ENCODE measurements around the gene ZNF90.
"Not testable (repeated sequence)": the region's sequence is repeated elsewhere in the genome, so short reads cannot be mapped to it uniquely, and the experiment has no call there.

ZNF90 gene

DNA sequence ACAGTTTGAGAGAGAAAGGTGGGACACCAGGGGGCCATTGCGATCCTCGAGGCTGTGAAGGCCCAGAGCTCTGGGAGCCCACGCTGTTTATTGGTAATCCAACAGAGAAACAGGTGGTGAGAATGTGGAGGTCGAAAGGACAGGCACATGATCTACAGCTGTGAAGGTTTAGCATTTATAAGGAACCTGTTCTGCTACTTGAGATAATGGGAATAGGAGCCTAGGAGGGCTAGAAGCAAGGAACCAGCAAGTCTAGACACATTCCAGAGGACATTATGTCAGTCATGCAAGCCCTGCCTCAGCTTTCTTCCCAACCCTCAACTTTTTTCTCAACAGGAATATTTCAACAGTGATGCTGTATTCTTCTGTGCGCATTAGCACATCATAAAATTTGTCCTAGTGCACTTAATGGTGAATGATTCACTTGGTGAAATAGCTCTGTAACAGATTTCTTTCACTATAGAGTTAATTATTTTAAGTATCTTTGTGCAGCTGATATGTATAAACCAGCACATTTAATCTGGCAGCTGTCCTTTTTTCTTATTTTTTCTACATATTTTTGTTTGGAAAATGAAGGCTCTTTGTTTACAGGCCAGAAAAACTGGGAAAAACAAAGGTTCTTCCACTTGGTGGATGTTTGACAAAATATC lies 25.4 kb downstream of the ZNF90 start:
- peaks cover 8% of the 10 kb centered on the region for H3K79me2 ChIP-seq (ENCODE audit: control insufficient read depth, insufficient read depth, low read length, unreplicated experiment)
- no peaks in the 10 kb centered on the region for H3K4me1 ChIP-seq (ENCODE audit: control insufficient read depth, insufficient read depth, low read length, unreplicated experiment)
- peaks cover 16% of the 10 kb centered on the region for H3K36me3 ChIP-seq (ENCODE audit: insufficient read depth, low read length)
- H3K27me3 ChIP-seq (ENCODE audit: insufficient read depth, low read length): no peaks in the 10 kb centered on the region
- no peak overlapping the region for H2AFZ ChIP-seq (ENCODE audit: low read length, unreplicated experiment)
- no peak overlapping the region for H3K4me3 ChIP-seq (ENCODE audit: low read depth, low read length)
- H3K27ac ChIP-seq (ENCODE audit: low read depth, low read length): no peak overlapping the region

DNA sequence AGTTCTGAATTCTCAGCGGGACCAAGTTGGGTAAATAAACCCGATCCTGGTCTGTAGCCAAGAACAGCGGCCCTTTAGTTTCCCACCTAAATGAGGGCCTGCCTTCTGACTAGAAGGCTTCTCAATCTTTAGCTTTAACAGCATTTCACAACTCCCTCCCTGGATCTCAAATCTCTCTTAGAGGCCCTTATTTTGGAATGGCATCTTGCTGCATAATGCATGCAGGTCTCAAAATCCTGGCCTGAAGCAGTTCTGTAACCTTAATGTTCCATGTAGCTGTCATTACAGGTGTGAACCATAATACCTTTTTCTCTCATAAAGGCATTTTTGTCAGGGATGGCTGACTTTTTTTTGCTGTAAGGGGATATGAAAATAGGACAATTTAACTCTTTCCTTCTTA lies 29.5 kb downstream of the ZNF90 start:
- H3K4me3 ChIP-seq (ENCODE audit: low read depth, low read length): no peak overlapping the region
- H3K27me3 ChIP-seq (ENCODE audit: insufficient read depth, low read length): no peaks in the 10 kb centered on the region
- H3K79me2 ChIP-seq (ENCODE audit: control insufficient read depth, insufficient read depth, low read length, unreplicated experiment): peaks cover under 1% of the 10 kb centered on the region
- no peak overlapping the region for H2AFZ ChIP-seq (ENCODE audit: low read length, unreplicated experiment)
- no peaks in the 10 kb centered on the region for H3K4me1 ChIP-seq (ENCODE audit: control insufficient read depth, insufficient read depth, low read length, unreplicated experiment)
- H3K27ac ChIP-seq (ENCODE audit: low read depth, low read length): no peak overlapping the region
- H3K36me3 ChIP-seq (ENCODE audit: insufficient read depth, low read length): peaks cover 16% of the 10 kb centered on the region

DNA sequence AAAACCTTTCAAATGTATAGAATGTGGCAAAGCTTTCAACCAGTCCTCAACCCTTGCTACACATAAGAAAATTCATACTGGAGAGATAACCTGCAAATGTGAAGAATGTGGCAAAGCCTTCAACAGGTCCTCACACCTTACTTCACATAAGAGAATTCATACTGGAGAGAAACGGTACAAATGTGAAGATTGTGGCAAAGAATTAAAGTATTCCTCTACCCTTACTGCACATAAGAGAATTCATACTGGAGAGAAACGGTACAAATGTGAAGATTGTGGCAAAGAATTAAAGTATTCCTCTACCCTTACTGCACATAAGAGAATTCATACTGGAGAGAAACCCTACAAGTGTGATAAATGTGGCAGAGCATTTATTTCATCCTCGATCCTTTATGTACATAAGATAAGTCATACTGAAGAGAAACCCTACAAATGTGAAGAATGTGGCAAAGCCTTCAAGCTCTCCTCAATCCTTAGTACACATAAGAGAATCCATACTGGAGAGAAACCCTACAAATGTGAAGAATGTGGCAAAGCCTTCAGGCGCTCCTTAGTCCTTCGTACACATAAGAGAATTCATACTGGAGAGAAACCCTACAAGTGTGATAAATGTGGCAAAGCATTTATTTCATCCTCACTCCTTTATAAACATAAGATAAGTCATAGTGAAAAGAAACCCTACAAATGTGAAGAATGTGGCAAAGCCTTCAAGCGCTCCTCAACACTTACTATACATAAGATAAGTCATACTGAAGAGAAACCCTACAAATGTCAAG lies 40.5 kb downstream of the ZNF90 start:
- peaks cover 47% of the 10 kb centered on the region for H3K36me3 ChIP-seq (ENCODE audit: insufficient read depth, low read length)
- not testable (repeated sequence) for H3K27me3 ChIP-seq (ENCODE audit: insufficient read depth, low read length); H3K4me3 ChIP-seq (ENCODE audit: low read depth, low read length); H3K79me2 ChIP-seq (ENCODE audit: control insufficient read depth, insufficient read depth, low read length, unreplicated experiment); H3K27ac ChIP-seq (ENCODE audit: low read depth, low read length); H3K4me1 ChIP-seq (ENCODE audit: control insufficient read depth, insufficient read depth, low read length, unreplicated experiment); H2AFZ ChIP-seq (ENCODE audit: low read length, unreplicated experiment)

DNA sequence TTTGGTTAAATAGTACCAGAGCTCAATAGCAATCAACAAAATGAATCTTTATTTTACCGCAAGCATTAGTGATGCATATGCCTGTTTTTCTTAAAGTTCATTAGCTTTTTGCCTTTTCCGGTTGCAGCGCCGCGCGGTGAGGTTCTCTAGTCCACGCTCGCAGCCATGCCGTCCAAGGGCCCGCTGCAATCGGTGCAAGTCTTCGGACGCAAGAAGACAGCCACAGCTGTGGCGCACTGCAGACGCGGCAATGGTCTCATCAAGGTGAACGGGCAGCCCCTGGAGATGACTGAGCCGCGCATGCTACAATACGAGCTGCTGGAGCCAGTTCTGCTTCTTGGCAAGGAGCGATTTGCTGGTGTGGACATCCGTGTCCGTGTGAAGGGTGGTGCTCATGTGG lies 47.1 kb downstream of the ZNF90 start:
- H3K36me3 ChIP-seq (ENCODE audit: insufficient read depth, low read length): peaks cover 25% of the 10 kb centered on the region
- H3K27ac ChIP-seq (ENCODE audit: low read depth, low read length): no peak overlapping the region
- H3K4me1 ChIP-seq (ENCODE audit: control insufficient read depth, insufficient read depth, low read length, unreplicated experiment): no peaks in the 10 kb centered on the region
- no peaks in the 10 kb centered on the region for H3K27me3 ChIP-seq (ENCODE audit: insufficient read depth, low read length)
- H3K79me2 ChIP-seq (ENCODE audit: control insufficient read depth, insufficient read depth, low read length, unreplicated experiment): no peaks in the 10 kb centered on the region
- H2AFZ ChIP-seq (ENCODE audit: low read length, unreplicated experiment): no peak overlapping the region
- no peak overlapping the region for H3K4me3 ChIP-seq (ENCODE audit: low read depth, low read length)

GRCh38 chr19:20132933-20133332 lies 55.1 kb downstream of the ZNF90 start:
- not testable (repeated sequence) for H3K4me1 ChIP-seq (ENCODE audit: control insufficient read depth, insufficient read depth, low read length, unreplicated experiment); H2AFZ ChIP-seq (ENCODE audit: low read length, unreplicated experiment); H3K4me3 ChIP-seq (ENCODE audit: low read depth, low read length); H3K79me2 ChIP-seq (ENCODE audit: control insufficient read depth, insufficient read depth, low read length, unreplicated experiment); H3K27ac ChIP-seq (ENCODE audit: low read depth, low read length); H3K36me3 ChIP-seq (ENCODE audit: insufficient read depth, low read length); H3K27me3 ChIP-seq (ENCODE audit: insufficient read depth, low read length)

DNA sequence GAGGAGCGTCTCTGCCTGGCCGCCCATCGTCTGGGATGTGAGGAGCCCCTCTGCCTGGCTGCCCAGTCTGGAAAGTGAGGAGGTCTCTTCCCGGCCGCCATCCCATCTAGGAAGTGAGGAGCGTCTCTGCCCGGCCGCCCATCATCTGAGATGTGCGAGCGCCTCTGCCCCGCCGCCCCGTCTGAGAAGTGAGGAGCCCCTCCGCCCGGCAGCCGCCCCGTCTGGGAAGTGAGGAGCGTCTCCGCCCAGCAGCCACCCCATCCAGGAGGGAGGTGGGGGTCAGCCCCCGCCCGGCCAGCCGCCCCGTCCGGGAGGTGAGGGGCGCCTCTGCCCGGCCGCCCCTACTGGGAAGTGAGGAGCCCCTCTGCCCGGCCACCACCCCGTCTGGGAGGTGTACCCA lies 59.9 kb downstream of the ZNF90 start:
- not testable (repeated sequence) for H3K27me3 ChIP-seq (ENCODE audit: insufficient read depth, low read length); H3K4me1 ChIP-seq (ENCODE audit: control insufficient read depth, insufficient read depth, low read length, unreplicated experiment); H3K36me3 ChIP-seq (ENCODE audit: insufficient read depth, low read length); H2AFZ ChIP-seq (ENCODE audit: low read length, unreplicated experiment); H3K27ac ChIP-seq (ENCODE audit: low read depth, low read length); H3K79me2 ChIP-seq (ENCODE audit: control insufficient read depth, insufficient read depth, low read length, unreplicated experiment); H3K4me3 ChIP-seq (ENCODE audit: low read depth, low read length)

DNA sequence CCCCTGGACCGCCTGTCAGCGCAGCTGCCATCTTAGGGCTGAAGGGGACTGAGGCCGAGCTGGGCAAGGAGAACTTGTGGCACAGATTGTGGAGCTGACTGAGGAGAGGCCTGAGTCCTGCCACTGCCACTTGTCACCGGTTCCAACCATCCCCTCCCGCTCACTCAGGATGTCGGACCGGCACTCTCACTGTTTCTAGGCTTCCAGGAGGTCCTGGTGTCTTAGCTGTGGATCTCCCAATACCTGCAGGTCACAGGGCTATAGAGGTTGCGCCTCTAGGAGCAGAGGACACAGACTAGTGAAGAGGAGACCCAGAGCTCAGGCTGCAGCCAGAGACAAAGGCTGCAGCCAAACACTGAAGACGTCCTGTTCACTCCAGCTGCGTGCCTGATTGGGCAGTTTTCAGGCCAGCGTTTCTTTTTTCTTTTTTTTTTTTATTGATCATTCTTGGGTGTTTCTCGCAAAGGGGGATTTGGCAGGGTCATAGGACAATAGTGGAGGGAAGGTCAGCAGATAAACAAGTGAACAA lies 73.9 kb downstream of the ZNF90 start:
- Histone ChIP-seq H2AFZ (ENCODE audit: low read length, unreplicated experiment) (no peak overlapping the region), H3K4me1 (ENCODE audit: control insufficient read depth, insufficient read depth, low read length, unreplicated experiment) (no peaks in the 10 kb centered on the region), H3K79me2 (ENCODE audit: control insufficient read depth, insufficient read depth, low read length, unreplicated experiment) (no peaks in the 10 kb centered on the region), H3K4me3 (ENCODE audit: low read depth, low read length) (no peak overlapping the region), H3K27ac (ENCODE audit: low read depth, low read length) (no peak overlapping the region), H3K27me3 (ENCODE audit: insufficient read depth, low read length) (no peaks in the 10 kb centered on the region), H3K36me3 (ENCODE audit: insufficient read depth, low read length) (no peaks in the 10 kb centered on the region)

DNA sequence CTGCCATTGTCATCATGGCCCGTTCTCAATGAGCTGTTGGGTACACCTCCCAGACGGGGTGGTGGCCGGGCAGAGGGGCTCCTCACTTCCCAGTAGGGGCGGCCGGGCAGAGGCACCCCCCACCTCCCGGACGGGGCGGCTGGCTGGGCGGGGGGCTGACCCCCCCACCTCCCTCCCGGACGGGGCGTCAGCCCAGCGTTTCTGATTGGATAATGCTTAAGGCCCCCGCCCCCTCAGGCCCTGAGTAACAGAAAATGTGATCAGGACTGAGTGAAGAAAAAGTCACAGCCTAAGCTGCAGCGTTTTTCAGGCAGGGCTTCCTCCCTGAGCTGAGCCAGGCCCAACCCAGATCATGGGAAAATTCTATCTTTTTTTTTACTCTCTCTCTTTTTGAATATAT lies 74.7 kb downstream of the ZNF90 start:
- not testable (repeated sequence) for H3K27me3 ChIP-seq (ENCODE audit: insufficient read depth, low read length); H3K36me3 ChIP-seq (ENCODE audit: insufficient read depth, low read length); H2AFZ ChIP-seq (ENCODE audit: low read length, unreplicated experiment); H3K79me2 ChIP-seq (ENCODE audit: control insufficient read depth, insufficient read depth, low read length, unreplicated experiment); H3K4me3 ChIP-seq (ENCODE audit: low read depth, low read length); H3K4me1 ChIP-seq (ENCODE audit: control insufficient read depth, insufficient read depth, low read length, unreplicated experiment); H3K27ac ChIP-seq (ENCODE audit: low read depth, low read length)

DNA sequence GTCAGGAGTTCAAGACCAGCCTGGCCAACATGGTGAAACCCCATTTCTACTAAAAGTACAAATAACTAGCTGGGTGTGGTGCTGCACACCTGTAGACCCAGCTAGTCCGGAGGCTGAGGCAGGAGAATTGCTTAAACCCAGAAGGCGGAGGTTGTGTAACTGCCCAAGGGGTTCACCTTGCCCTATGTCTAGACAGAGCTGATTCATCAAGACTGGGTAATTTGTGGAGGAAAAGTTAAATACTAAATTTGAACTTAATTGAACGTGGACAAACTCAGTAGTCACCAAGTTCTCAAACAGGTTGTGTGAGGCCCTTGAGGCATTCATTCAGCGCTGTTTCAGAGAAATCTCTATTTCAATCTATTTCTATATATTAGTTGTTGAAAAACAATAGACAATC lies 75.5 kb downstream of the ZNF90 start:
- no peak overlapping the region for H2AFZ ChIP-seq (ENCODE audit: low read length, unreplicated experiment)
- no peak overlapping the region for H3K27ac ChIP-seq (ENCODE audit: low read depth, low read length)
- no peak overlapping the region for H3K4me3 ChIP-seq (ENCODE audit: low read depth, low read length)
- H3K4me1 ChIP-seq (ENCODE audit: control insufficient read depth, insufficient read depth, low read length, unreplicated experiment): no peaks in the 10 kb centered on the region
- no peaks in the 10 kb centered on the region for H3K79me2 ChIP-seq (ENCODE audit: control insufficient read depth, insufficient read depth, low read length, unreplicated experiment)
- no peaks in the 10 kb centered on the region for H3K36me3 ChIP-seq (ENCODE audit: insufficient read depth, low read length)
- H3K27me3 ChIP-seq (ENCODE audit: insufficient read depth, low read length): no peaks in the 10 kb centered on the region

DNA sequence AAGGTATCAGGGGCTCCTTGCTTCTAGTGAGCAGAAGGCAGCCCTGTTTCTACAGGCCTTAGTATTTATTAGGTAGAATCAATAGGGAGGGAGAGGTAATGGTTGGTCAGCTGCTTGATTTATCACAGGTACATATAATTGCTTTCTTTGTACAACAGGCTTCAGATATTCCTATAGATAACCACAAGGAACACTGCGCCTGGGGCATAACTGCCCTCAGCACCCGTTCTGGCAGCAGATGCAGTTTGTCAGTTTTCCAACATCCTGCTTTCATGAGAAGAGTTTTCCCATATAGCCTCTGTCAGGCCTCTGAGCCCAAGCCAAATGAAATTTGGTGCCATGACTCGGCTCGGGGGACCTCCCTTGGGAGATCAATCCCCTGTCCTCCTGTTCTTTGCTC lies 76.8 kb downstream of the ZNF90 start:
- no peak overlapping the region for H3K4me3 ChIP-seq (ENCODE audit: low read depth, low read length)
- no peak overlapping the region for H3K27ac ChIP-seq (ENCODE audit: low read depth, low read length)
- no peaks in the 10 kb centered on the region for H3K27me3 ChIP-seq (ENCODE audit: insufficient read depth, low read length)
- H2AFZ ChIP-seq (ENCODE audit: low read length, unreplicated experiment): no peak overlapping the region
- H3K79me2 ChIP-seq (ENCODE audit: control insufficient read depth, insufficient read depth, low read length, unreplicated experiment): no peaks in the 10 kb centered on the region
- H3K4me1 ChIP-seq (ENCODE audit: control insufficient read depth, insufficient read depth, low read length, unreplicated experiment): no peaks in the 10 kb centered on the region
- no peaks in the 10 kb centered on the region for H3K36me3 ChIP-seq (ENCODE audit: insufficient read depth, low read length)

DNA sequence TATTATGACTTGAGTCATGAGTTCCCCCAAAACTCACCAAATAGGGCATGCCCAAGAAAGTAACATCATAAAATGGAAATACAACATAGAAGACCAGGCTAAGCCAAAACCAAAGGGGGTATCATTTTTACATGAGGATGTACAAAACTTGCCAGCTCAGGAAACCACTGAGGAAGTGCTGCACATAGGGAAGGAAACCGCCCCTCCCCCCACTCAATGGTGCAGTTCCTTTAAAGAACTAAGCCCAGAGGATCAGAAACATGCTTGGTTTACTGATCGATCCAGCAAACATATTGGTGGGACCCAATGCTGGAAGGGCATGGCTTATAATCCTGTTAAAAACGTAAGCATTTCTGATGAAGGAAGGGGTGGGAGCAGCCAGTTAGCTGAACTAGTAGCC lies 85.0 kb downstream of the ZNF90 start:
- H3K36me3 ChIP-seq (ENCODE audit: insufficient read depth, low read length): no peaks in the 10 kb centered on the region
- H3K4me1 ChIP-seq (ENCODE audit: control insufficient read depth, insufficient read depth, low read length, unreplicated experiment): no peaks in the 10 kb centered on the region
- H3K79me2 ChIP-seq (ENCODE audit: control insufficient read depth, insufficient read depth, low read length, unreplicated experiment): peaks cover 1% of the 10 kb centered on the region
- H2AFZ ChIP-seq (ENCODE audit: low read length, unreplicated experiment): no peak overlapping the region
- no peak overlapping the region for H3K27ac ChIP-seq (ENCODE audit: low read depth, low read length)
- no peaks in the 10 kb centered on the region for H3K27me3 ChIP-seq (ENCODE audit: insufficient read depth, low read length)
- no peak overlapping the region for H3K4me3 ChIP-seq (ENCODE audit: low read depth, low read length)

Data from ACC112 (cell line).